Retinal pigment epithelial cell (primary cell): Measurements from ENCODE around the gene EIF4EBP2.

Source experiments
- DNase-seq: peaks from one replicate; pipeline ENCODE4 v3.0.0-alpha.2; 2010; ENCODE audit warnings: low read depth
- H3K4me3 ChIP-seq: 2 replicates; pipeline ENCODE4 v1.5.1; 2011; ENCODE audit warnings: mild to moderate bottlenecking, low read length, control low read depth, moderate library complexity
- CTCF ChIP-seq: conservative IDR thresholded peaks from 2 replicates; pipeline ENCODE4 v1.5.1; 2011; ENCODE audit warnings: low read depth, low read length, control low read depth, inconsistent platforms

The EIF4EBP2 gene

GRCh38 chr10:70474780-70475179 lies 70.8 kb downstream of the EIF4EBP2 start:
- no peak overlapping the region for H3K4me3 ChIP-seq
- DNase-seq, result peak; percentile 44
- no peak for TF ChIP-seq CTCF

- no peak for DNase-seq
- H3K4me3 ChIP-seq, result no peak overlapping the region
- no peak for TF ChIP-seq CTCF
These were observed 71.7 kb downstream of the EIF4EBP2 start for GRCh38 chr10:70475661-70476060.

GRCh38 chr10:70476249-70477035 lies 72.5 kb downstream of the EIF4EBP2 start:
- H3K4me3 ChIP-seq, result no peak overlapping the region
- no peak for DNase-seq
- no peak for TF ChIP-seq CTCF

GRCh38 chr10:70477661-70478162 lies 73.8 kb downstream of the EIF4EBP2 start:
- DNase-seq, result no peak
- peak overlapping the region; percentile 58 for H3K4me3 ChIP-seq
- no peak for TF ChIP-seq CTCF
